Measurements from ENCODE around the gene PTP4A2. TPM values are rescaled to one million over a fixed set of nuclear protein-coding genes. Genes with fewer than 3 reads are reported as not detected.

PTP4A2 gene
- total and polyA plus RNA-seq, 10 of the 15 experiments (the other 5 are each of a cell fraction or from before 2014, with no cell fraction given) = 180 to 909 (median 375) TPM

DNA sequence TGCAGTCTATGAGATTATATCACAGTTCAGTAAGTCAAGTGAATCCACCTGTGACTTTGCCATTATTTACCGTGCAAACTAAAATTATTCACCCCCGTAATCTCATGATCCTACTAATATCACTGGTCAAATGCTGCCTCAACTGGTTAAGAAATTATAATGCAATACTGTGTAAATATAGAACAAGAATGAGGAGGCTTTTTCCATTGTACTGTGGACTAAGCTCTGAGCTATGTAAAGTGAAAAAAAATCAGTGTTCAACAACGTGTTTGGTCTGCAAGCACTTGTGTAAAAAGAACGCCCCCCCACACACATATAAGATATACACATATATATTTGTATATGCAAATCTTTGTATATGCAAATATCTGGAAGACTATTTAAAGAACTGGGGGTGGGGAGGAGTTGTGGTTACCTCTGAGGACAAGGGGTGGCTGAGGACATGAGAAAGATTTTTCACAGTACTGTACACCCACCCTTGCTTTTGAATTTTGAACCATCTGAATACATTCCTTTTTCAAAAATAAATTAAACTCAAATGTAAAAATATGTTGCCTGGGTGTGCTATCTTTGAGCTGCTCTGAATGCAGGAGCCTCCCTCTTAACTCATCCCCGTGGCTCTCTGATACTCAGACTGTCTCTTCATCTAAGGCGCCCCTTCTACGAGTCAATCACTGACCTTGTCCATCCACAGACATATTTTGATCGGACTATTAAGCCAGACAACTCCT is 57.0 kb downstream of the PTP4A2 start:
- H3K27me3 ChIP-seq (replicated peaks in 1 of 2; ENCODE audit: control insufficient read depth in 2 of 2, insufficient read depth in 2 of 2, low read length in 1 of 2) = no peaks in the 10 kb centered on the region
- H3K4me2 ChIP-seq (ENCODE audit: control insufficient read depth, insufficient read depth) = peak overlapping the region; percentile 61
- peaks cover 20% of the 10 kb centered on the region for H3K4me1 ChIP-seq (ENCODE audit: control insufficient read depth, insufficient read depth, low read length)
- ChIA-PET RAD21 (ENCODE audit: unreplicated experiment) (interaction anchor here (0.7 to 2.3 kb wide), 12 partner anchors 8 to 81 kb away, joined by 3 to 11 read pairs (median 4); no protein-coding TSS in a partner anchor), SMC1A (ENCODE audit: uncharacterized antibody, unreplicated experiment) (interaction anchor here (0.6 to 3.1 kb wide), 21 partner anchors 8 to 123 kb away, joined by 3 to 12 read pairs (median 4); no protein-coding TSS in a partner anchor), POLR2A (interaction anchor here (0.6 to 1.4 kb wide), 8 partner anchors 11 to 74 kb away, joined by 3 to 5 read pairs (median 3); no protein-coding TSS in a partner anchor), CTCF (interaction anchor here (0.6 to 2.1 kb wide), 7 partner anchors 11 to 874 kb away, joined by 3 to 7 read pairs (median 4); no protein-coding TSS in a partner anchor)
- H3K36me3 ChIP-seq (ENCODE audit: control insufficient read depth in 2 of 2, insufficient read depth in 2 of 2, low read length in 1 of 2) = no peaks in the 10 kb centered on the region
- FAIRE-seq (no peak), DNase-seq (ENCODE audit: low read depth, low spot score) (no peak), ATAC-seq (peak; percentile 78)
- peak; percentile 89 for TF ChIP-seq RUNX3 (IDR thresholded peaks at IDR 0.05; ENCODE audit: low read length)
- no peak for TF ChIP-seq RB1 (IDR thresholded peaks at IDR 0.05; ENCODE audit: borderline replicate concordance)
- TF ChIP-seq PAX5 (IDR thresholded peaks at IDR 0.05; ENCODE audit: borderline replicate concordance, low read depth, low read length) = no peak
- peak; percentile 51 for TF ChIP-seq MEF2B (IDR thresholded peaks at IDR 0.05; ENCODE audit: partially characterized antibody, poor library complexity, severe bottlenecking)
- TF ChIP-seq CBFB (IDR thresholded peaks at IDR 0.05; ENCODE audit: low read depth) = 0 out of 2 replicates have a peak, but pooled peaks have one; percentile 47
- peak; percentile 82 for TF ChIP-seq MEF2A (IDR thresholded peaks at IDR 0.05; ENCODE audit: insufficient read depth, low read depth, low read length)
- TF ChIP-seq POU2F2 (IDR thresholded peaks at IDR 0.05; ENCODE audit: borderline replicate concordance, low read depth, low read length) = peak; percentile 77; the same call in 2 of the 3 replicates
- TF ChIP-seq, protein P1, sequence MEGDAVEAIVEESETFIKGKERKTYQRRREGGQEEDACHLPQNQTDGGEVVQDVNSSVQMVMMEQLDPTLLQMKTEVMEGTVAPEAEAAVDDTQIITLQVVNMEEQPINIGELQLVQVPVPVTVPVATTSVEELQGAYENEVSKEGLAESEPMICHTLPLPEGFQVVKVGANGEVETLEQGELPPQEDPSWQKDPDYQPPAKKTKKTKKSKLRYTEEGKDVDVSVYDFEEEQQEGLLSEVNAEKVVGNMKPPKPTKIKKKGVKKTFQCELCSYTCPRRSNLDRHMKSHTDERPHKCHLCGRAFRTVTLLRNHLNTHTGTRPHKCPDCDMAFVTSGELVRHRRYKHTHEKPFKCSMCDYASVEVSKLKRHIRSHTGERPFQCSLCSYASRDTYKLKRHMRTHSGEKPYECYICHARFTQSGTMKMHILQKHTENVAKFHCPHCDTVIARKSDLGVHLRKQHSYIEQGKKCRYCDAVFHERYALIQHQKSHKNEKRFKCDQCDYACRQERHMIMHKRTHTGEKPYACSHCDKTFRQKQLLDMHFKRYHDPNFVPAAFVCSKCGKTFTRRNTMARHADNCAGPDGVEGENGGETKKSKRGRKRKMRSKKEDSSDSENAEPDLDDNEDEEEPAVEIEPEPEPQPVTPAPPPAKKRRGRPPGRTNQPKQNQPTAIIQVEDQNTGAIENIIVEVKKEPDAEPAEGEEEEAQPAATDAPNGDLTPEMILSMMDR (IDR thresholded peaks at IDR 0.05 in 2 of 3, conservative IDR thresholded peaks at IDR 0.05 in 1 of 3; ENCODE audit: control insufficient read depth in 2 of 3, extremely low read depth in 1 of 3, insufficient read depth in 1 of 3, low read depth in 3 of 3, low read length in 3 of 3) = no peak
- H4K20me1 ChIP-seq (ENCODE audit: control insufficient read depth, insufficient read depth) = no peaks in the 10 kb centered on the region
- peak overlapping the region; percentile 39; the same call in 1 of the 2 replicates for H3K4me3 ChIP-seq
- no peak overlapping the region; the same call in 1 of the 2 replicates for H2AFZ ChIP-seq (ENCODE audit: control insufficient read depth, low read depth, low read length)
- H3K27ac ChIP-seq (ENCODE audit: control insufficient read depth, insufficient read depth) = no peak overlapping the region
- no peaks in the 10 kb centered on the region for H3K9me3 ChIP-seq (replicated peaks; ENCODE audit: control insufficient read depth, insufficient read depth, low read length)
- WGBS (ENCODE audit: insufficient coverage, insufficient replicate concordance, low lambda C conversion rate, missing lambda C conversion rate) = 25% methylated on average over 8 of the region's 8 CpGs
- no peak overlapping the region for H3K9ac ChIP-seq (ENCODE audit: control insufficient read depth, insufficient read depth, low read length)
- in situ Hi-C loops (cut with MboI) (no loop called here), intact Hi-C loops (cut with micrococcal nuclease; ENCODE audit: unreplicated experiment) (no loop called here)
- no TSS peak for BruUV-seq (replicated peaks)
- H3K79me2 ChIP-seq (ENCODE audit: control insufficient read depth, insufficient read depth, low read length) = no peaks in the 10 kb centered on the region

Measured in GM12878 (cell line).